Measurements from ENCODE around the gene EVI5.

EVI5 gene

DNA sequence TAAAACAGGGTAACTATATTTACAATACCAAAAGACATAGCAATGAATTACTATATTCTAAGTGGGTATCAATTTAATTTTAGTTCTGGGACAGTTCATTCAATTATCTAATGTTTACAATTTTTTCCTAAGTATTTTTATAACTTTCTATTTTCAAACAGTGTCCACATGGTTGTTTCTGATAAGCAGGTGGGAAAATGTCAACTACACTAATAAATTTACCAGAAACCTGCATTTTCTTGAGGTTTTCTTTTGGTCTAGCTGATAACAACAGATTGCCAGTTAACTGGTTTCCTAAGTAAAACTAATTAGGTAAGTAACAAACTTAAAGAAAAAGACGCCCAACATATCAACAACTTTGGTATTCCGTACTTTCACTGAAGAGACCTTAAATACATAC lies 213.3 kb downstream of the EVI5 start:
- ATAC-seq (ENCODE audit: low read depth), result no peak
- H3K4me3 ChIP-seq (ENCODE audit: severe bottlenecking), result no peak overlapping the region
- H3K27me3 ChIP-seq (ENCODE audit: insufficient read depth, poor library complexity, severe bottlenecking), result no peaks in the 10 kb centered on the region
- H3K4me1 ChIP-seq (ENCODE audit: insufficient read depth, poor library complexity, severe bottlenecking), result peaks cover 9% of the 10 kb centered on the region
- H3K9me3 ChIP-seq (ENCODE audit: severe bottlenecking), result no peaks in the 10 kb centered on the region
- H3K27ac ChIP-seq (ENCODE audit: poor library complexity, severe bottlenecking), result no peak overlapping the region
- TF ChIP-seq, protein P1, sequence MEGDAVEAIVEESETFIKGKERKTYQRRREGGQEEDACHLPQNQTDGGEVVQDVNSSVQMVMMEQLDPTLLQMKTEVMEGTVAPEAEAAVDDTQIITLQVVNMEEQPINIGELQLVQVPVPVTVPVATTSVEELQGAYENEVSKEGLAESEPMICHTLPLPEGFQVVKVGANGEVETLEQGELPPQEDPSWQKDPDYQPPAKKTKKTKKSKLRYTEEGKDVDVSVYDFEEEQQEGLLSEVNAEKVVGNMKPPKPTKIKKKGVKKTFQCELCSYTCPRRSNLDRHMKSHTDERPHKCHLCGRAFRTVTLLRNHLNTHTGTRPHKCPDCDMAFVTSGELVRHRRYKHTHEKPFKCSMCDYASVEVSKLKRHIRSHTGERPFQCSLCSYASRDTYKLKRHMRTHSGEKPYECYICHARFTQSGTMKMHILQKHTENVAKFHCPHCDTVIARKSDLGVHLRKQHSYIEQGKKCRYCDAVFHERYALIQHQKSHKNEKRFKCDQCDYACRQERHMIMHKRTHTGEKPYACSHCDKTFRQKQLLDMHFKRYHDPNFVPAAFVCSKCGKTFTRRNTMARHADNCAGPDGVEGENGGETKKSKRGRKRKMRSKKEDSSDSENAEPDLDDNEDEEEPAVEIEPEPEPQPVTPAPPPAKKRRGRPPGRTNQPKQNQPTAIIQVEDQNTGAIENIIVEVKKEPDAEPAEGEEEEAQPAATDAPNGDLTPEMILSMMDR (IDR thresholded peaks at IDR 0.05; ENCODE audit: poor library complexity, severe bottlenecking), result no peak
- no peak for DNase-seq (ENCODE audit: low spot score)
- H3K36me3 ChIP-seq (ENCODE audit: low read depth), result 0 out of 2 replicates have a peak, but pooled peaks cover 11% of the 10 kb centered on the region

DNA sequence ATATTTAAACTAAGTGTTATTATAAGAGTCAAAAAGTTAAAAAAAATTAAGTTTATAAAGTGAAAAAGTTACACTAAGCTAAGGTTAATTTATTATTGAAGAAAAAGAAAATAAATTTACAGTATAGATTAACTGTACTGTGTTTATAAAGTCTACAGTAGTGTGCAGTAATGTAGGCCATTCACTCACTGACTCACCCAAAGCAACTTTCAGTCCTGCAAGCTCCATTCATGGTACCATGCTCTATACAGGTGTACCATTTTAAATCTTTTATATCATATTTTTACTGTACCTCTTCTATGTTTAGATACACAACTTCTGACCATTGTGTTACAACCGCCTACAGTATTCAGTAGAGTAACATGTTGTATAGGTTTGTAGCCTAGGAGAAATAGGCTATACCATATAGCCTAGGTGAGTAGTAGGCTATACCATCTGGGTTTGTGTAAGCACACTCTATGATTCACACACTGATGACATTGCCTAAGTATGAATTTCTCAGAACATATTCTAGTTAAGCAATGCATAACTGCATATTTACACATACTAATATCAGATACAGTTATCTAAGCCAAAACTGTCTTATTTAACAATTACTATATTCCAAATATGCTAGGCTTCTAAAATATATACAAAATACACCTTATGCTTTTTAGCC lies 217.6 kb downstream of the EVI5 start:
- no peak overlapping the region for H3K4me3 ChIP-seq (ENCODE audit: severe bottlenecking)
- H3K4me1 ChIP-seq (ENCODE audit: insufficient read depth, poor library complexity, severe bottlenecking), result peaks cover 9% of the 10 kb centered on the region
- H3K27me3 ChIP-seq (ENCODE audit: insufficient read depth, poor library complexity, severe bottlenecking), result no peaks in the 10 kb centered on the region
- H3K27ac ChIP-seq (ENCODE audit: poor library complexity, severe bottlenecking), result peak overlapping the region; percentile 10
- peaks cover 11% of the 10 kb centered on the region; the same call in 1 of the 2 replicates for H3K36me3 ChIP-seq (ENCODE audit: low read depth)
- DNase-seq (ENCODE audit: low spot score) (no peak), ATAC-seq (ENCODE audit: low read depth) (peak; percentile 98)
- TF ChIP-seq, protein P1 (IDR thresholded peaks at IDR 0.05; ENCODE audit: poor library complexity, severe bottlenecking), result no peak
- H3K9me3 ChIP-seq (ENCODE audit: severe bottlenecking), result no peaks in the 10 kb centered on the region

DNA sequence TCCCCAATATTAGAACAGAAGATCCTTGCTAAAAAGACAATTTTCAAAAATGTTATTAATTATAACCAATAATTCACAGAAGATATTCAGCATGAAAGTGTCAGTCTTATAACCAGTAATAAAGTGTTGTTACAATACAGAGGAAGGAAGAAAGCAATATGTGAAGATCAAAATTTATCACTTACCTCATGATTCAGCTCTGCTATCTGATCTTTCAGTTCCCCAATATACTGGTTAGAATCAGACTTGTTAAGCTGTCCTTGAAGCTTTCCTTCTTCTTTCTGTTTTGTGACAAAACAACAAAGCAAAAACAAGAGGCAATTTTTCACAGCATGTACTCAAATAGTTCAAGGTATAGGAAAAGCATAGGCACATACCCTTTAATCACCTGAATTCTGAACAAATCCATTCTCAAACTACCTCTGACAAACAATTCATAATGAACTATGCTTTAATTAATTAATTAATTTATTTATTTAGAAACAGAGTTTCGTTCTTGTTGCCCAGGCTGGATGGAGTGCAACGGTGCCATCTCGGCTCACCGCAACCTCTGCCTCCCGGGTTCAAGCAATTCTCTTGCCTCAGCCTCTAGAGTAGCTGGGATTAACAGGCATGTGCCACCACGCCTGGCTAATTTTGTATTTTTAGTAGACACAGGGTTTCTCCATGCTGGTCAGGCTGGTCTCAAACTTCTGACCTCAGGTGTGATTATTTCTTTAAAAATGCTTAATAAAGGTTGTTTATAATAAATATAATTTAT lies 221.3 kb downstream of the EVI5 start:
- Histone ChIP-seq H3K36me3 (ENCODE audit: low read depth) (peaks cover 11% of the 10 kb centered on the region; the same call in 1 of the 2 replicates), H3K27me3 (ENCODE audit: insufficient read depth, poor library complexity, severe bottlenecking) (no peaks in the 10 kb centered on the region), H3K27ac (ENCODE audit: poor library complexity, severe bottlenecking) (no peak overlapping the region), H3K9me3 (ENCODE audit: severe bottlenecking) (no peaks in the 10 kb centered on the region), H3K4me3 (ENCODE audit: severe bottlenecking) (no peak overlapping the region), H3K4me1 (ENCODE audit: insufficient read depth, poor library complexity, severe bottlenecking) (peaks cover 9% of the 10 kb centered on the region)
- ATAC-seq (ENCODE audit: low read depth), result no peak
- TF ChIP-seq, protein P1 (IDR thresholded peaks at IDR 0.05; ENCODE audit: poor library complexity, severe bottlenecking), result no peak
- DNase-seq (ENCODE audit: low spot score), result no peak

DNA sequence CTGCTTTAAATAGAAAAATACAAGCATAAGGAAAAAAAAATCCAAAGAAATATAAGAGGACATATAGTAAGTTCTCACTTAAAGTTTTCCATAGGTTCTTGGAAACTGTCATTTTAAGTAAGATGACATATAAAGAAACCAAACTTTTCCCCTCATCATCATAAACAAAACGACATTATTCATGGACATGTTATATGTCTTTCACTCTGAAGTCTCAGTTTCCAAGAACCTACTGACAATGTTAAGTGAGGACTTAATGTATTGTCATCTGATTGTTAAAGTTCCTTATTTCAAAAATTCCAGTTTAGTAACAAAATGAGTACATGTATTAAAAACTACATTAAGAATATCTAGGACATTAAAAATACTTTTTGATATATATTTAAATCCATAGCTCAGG lies 228.6 kb downstream of the EVI5 start:
- no peak for ATAC-seq (ENCODE audit: low read depth)
- no peak overlapping the region for H3K4me3 ChIP-seq (ENCODE audit: severe bottlenecking)
- no peaks in the 10 kb centered on the region for H3K36me3 ChIP-seq (ENCODE audit: low read depth)
- H3K27ac ChIP-seq (ENCODE audit: poor library complexity, severe bottlenecking), result no peak overlapping the region
- H3K27me3 ChIP-seq (ENCODE audit: insufficient read depth, poor library complexity, severe bottlenecking), result no peaks in the 10 kb centered on the region
- no peaks in the 10 kb centered on the region for H3K9me3 ChIP-seq (ENCODE audit: severe bottlenecking)
- DNase-seq (ENCODE audit: low spot score), result no peak
- TF ChIP-seq, protein P1 (IDR thresholded peaks at IDR 0.05; ENCODE audit: poor library complexity, severe bottlenecking), result no peak
- no peaks in the 10 kb centered on the region for H3K4me1 ChIP-seq (ENCODE audit: insufficient read depth, poor library complexity, severe bottlenecking)

DNA sequence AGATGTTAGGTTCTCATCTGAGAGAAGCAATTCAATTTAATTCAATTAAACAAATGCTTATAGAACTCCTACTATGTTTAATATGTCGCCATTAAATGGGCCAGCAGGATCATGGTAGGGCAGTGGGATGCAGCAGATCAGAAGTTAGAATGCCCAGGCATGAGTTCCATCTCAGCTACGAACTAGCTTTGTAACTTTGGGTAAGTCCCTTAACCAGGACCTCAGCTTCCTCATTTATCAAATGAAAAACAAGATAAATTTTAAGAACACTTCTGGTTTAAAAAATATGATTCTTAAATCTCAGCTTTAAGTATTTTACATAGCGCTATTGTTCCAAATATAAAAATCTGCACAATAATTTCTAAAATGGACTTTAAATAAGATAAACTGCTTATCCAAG lies 230.7 kb downstream of the EVI5 start:
- H3K4me3 ChIP-seq (ENCODE audit: severe bottlenecking), result no peak overlapping the region
- H3K27me3 ChIP-seq (ENCODE audit: insufficient read depth, poor library complexity, severe bottlenecking), result no peaks in the 10 kb centered on the region
- no peak for ATAC-seq (ENCODE audit: low read depth)
- no peaks in the 10 kb centered on the region for H3K9me3 ChIP-seq (ENCODE audit: severe bottlenecking)
- H3K4me1 ChIP-seq (ENCODE audit: insufficient read depth, poor library complexity, severe bottlenecking), result no peaks in the 10 kb centered on the region
- no peaks in the 10 kb centered on the region for H3K36me3 ChIP-seq (ENCODE audit: low read depth)
- TF ChIP-seq, protein P1 (IDR thresholded peaks at IDR 0.05; ENCODE audit: poor library complexity, severe bottlenecking), result no peak
- no peak overlapping the region for H3K27ac ChIP-seq (ENCODE audit: poor library complexity, severe bottlenecking)
- no peak for DNase-seq (ENCODE audit: low spot score)
